BE2C (cell line): ENCODE measurements around the gene UHRF1.
"Not testable (repeated sequence)": the region's sequence is repeated elsewhere in the genome, so short reads cannot be mapped to it uniquely, and the experiment has no call there.

ENCODE experiments used
- DNase-seq: peaks from one replicate; pipeline ENCODE4 v3.0.0-alpha.2; 2020
- H3K27me3 ChIP-seq: fragments of 250-450 bp; sonication (Bioruptor Pico); 2 replicates; pipeline ENCODE4 v1.5.1; 2020; ENCODE audit warnings: mild to moderate bottlenecking
- H3K36me3 ChIP-seq: fragments of 250-450 bp; sonication (Bioruptor Pico); 2 replicates; pipeline ENCODE4 v1.5.1; 2020; ENCODE audit warnings: mild to moderate bottlenecking
- H3K4me1 ChIP-seq: fragments of 250-450 bp; sonication (Bioruptor Pico); 2 replicates; pipeline ENCODE4 v1.5.1; 2020
- H3K4me3 ChIP-seq: 2 replicates; pipeline ENCODE4 v1.5.1; 2011; ENCODE audit warnings: low read depth, low read length
- H3K9me3 ChIP-seq: fragments of 250-450 bp; sonication (Bioruptor Pico); 2 replicates; pipeline ENCODE4 v1.5.1; 2020
- CTCF ChIP-seq: IDR thresholded peaks from 2 replicates; pipeline ENCODE4 v1.5.1; 2012; ENCODE audit warnings: mild to moderate bottlenecking, low read depth, low read length

UHRF1 gene

GRCh38 chr19:4879041-4879440 is 30.3 kb upstream of the UHRF1 start:
- H3K36me3 ChIP-seq: no peaks in the 10 kb centered on the region
- H3K9me3 ChIP-seq: no peaks in the 10 kb centered on the region
- H3K4me1 ChIP-seq: no peaks in the 10 kb centered on the region
- no peak overlapping the region for H3K4me3 ChIP-seq
- H3K27me3 ChIP-seq: no peaks in the 10 kb centered on the region
- TF ChIP-seq CTCF: no peak
- DNase-seq: no peak

GRCh38 chr19:4882874-4883273 is 26.4 kb upstream of the UHRF1 start:
- not testable (repeated sequence) for H3K4me1 ChIP-seq

GRCh38 chr19:4884993-4885392 is 24.3 kb upstream of the UHRF1 start:
- H3K27me3 ChIP-seq, H3K4me3 ChIP-seq, H3K36me3 ChIP-seq, H3K4me1 ChIP-seq, DNase-seq, H3K9me3 ChIP-seq: not testable (repeated sequence)

More at GRCh38 chr19:4882874-4883273, 26.4 kb upstream of the UHRF1 start:
- not testable (repeated sequence) for H3K36me3 ChIP-seq, DNase-seq, H3K9me3 ChIP-seq, H3K4me3 ChIP-seq, H3K27me3 ChIP-seq

- not testable (repeated sequence) for H3K4me3 ChIP-seq, H3K4me1 ChIP-seq, H3K27me3 ChIP-seq, DNase-seq, H3K36me3 ChIP-seq, H3K9me3 ChIP-seq
Observed at GRCh38 chr19:4887803-4888202, 21.5 kb upstream of the UHRF1 start.

- TF ChIP-seq CTCF: no peak
- no peak for DNase-seq
- Histone ChIP-seq H3K4me1 (no peaks in the 10 kb centered on the region), H3K4me3 (no peak overlapping the region), H3K9me3 (no peaks in the 10 kb centered on the region), H3K27me3 (no peaks in the 10 kb centered on the region), H3K36me3 (no peaks in the 10 kb centered on the region)
Observed at GRCh38 chr19:4889034-4889815, 20.1 kb upstream of the UHRF1 start.

- no peaks in the 10 kb centered on the region for H3K27me3 ChIP-seq
- H3K4me1 ChIP-seq: no peaks in the 10 kb centered on the region
- no peak overlapping the region for H3K4me3 ChIP-seq
- DNase-seq: no peak
- H3K36me3 ChIP-seq: no peaks in the 10 kb centered on the region
- no peak for TF ChIP-seq CTCF
- no peaks in the 10 kb centered on the region for H3K9me3 ChIP-seq
Observed at GRCh38 chr19:4891066-4891465, 18.2 kb upstream of the UHRF1 start.

- not testable (repeated sequence) for H3K27me3 ChIP-seq, H3K9me3 ChIP-seq, H3K4me1 ChIP-seq, DNase-seq, H3K36me3 ChIP-seq, H3K4me3 ChIP-seq
Observed at GRCh38 chr19:4892962-4893361, 16.3 kb upstream of the UHRF1 start.

GRCh38 chr19:4896372-4896771 is 12.9 kb upstream of the UHRF1 start:
- H3K4me1 ChIP-seq: no peaks in the 10 kb centered on the region
- no peaks in the 10 kb centered on the region for H3K9me3 ChIP-seq
- H3K36me3 ChIP-seq: no peaks in the 10 kb centered on the region
- H3K4me3 ChIP-seq: no peak overlapping the region
- DNase-seq: no peak
- no peaks in the 10 kb centered on the region for H3K27me3 ChIP-seq
- no peak for TF ChIP-seq CTCF
